HEK293 (cell line): Measurements from ENCODE around the gene ITSN1.

ENCODE experiments used
- CTCF ChIA-PET: fragments of 350-600 bp; formaldehyde crosslinking; extraction: SDS; loops from one replicate; lab custom pipeline; 2021; ENCODE audit warnings: antibody characterized with exemption; lab: Yijun Ruan, JAX
- POLR2A ChIA-PET: fragments of 300-600 bp; formaldehyde crosslinking; extraction: SDS; loops from one replicate; lab custom pipeline; 2020; ENCODE audit warnings: antibody characterized with exemption, inconsistent platforms; lab: Yijun Ruan, JAX
- H3K27ac ChIP-seq: fragments of 200-500 bp; sonication (Bioruptor generic); 2 replicates; pipeline ENCODE4 v1.5.1; 2014; ENCODE audit warnings: low read depth, low read length, control low read depth, inconsistent platforms; ENCODE audit errors: extremely low read depth
- H3K36me3 ChIP-seq, 2 experiments: fragments of 200-500 bp in 1 of 2; sonication (Bioruptor generic) in 1 of 2; 1 replicate in 1 of 2; 2 replicates in 1 of 2; pipeline ENCODE4 v1.5.1; 2014 to 2017; ENCODE audit warnings: inconsistent platforms in 2 of 2, low read length in 2 of 2; ENCODE audit not compliant: control insufficient read depth in 2 of 2, insufficient read depth in 1 of 2
- H3K4me1 ChIP-seq: fragments of 200-500 bp; sonication (Bioruptor generic); 2 replicates; pipeline ENCODE4 v1.5.1; 2014; ENCODE audit warnings: mild to moderate bottlenecking, low read length, inconsistent platforms; ENCODE audit not compliant: control insufficient read depth, insufficient read depth
- H3K4me3 ChIP-seq: 2 replicates; pipeline ENCODE4 v1.5.1; 2011; ENCODE audit warnings: low read depth, mild to moderate bottlenecking, control low read depth, low read length, moderate library complexity
- H3K9me3 ChIP-seq: fragments of 200-500 bp; sonication (Bioruptor generic); 2 replicates; pipeline ENCODE4 v1.5.1; 2014; ENCODE audit warnings: low read depth, low read length, inconsistent platforms; ENCODE audit not compliant: control insufficient read depth, insufficient read depth
- GLIS1 ChIP-seq: fragments of 450-650 bp; formaldehyde crosslinking; IDR thresholded peaks from 2 replicates; pipeline ENCODE4 v1.5.1; 2016; ENCODE audit warnings: missing biosample characterization, missing genetic modification characterization
- HOXC10 ChIP-seq: sonication (generic); formaldehyde crosslinking; IDR thresholded peaks from 2 replicates; pipeline ENCODE4 v1.8.1; 2023; ENCODE audit warnings: mild to moderate bottlenecking, missing genetic modification reagents
- PBX3 ChIP-seq: sonication (generic); formaldehyde crosslinking; IDR thresholded peaks from 2 replicates; pipeline ENCODE4 v1.8.1; 2022; ENCODE audit warnings: mild to moderate bottlenecking, moderate library complexity, missing genetic modification reagents
- PRDM2 ChIP-seq: fragments of 450-650 bp; formaldehyde crosslinking; IDR thresholded peaks from 2 replicates; pipeline ENCODE4 v1.5.1; 2016; ENCODE audit warnings: missing biosample characterization, missing genetic modification characterization, borderline replicate concordance
- SP3 ChIP-seq: fragments of 450-650 bp; formaldehyde crosslinking; IDR thresholded peaks from 2 replicates; pipeline ENCODE4 v1.5.1; 2016; ENCODE audit warnings: missing biosample characterization, missing genetic modification characterization
- SP7 ChIP-seq: fragments of 450-650 bp; formaldehyde crosslinking; IDR thresholded peaks from 2 replicates; pipeline ENCODE4 v1.5.1; 2016; ENCODE audit warnings: missing biosample characterization, missing genetic modification characterization
- TSHZ1 ChIP-seq: fragments of 450-650 bp; formaldehyde crosslinking; IDR thresholded peaks from 2 replicates; pipeline ENCODE4 v1.5.1; 2016; ENCODE audit warnings: missing biosample characterization, missing genetic modification characterization, borderline replicate concordance
- ZBTB17 ChIP-seq: fragments of 450-650 bp; formaldehyde crosslinking; IDR thresholded peaks from 2 replicates; pipeline ENCODE4 v1.5.1; 2016; ENCODE audit warnings: missing biosample characterization, missing genetic modification characterization
- ZBTB8A ChIP-seq: fragments of 450-650 bp; formaldehyde crosslinking; IDR thresholded peaks from 2 replicates; pipeline ENCODE4 v1.5.1; 2016; ENCODE audit warnings: missing biosample characterization, missing genetic modification characterization
- ZFHX2 ChIP-seq: fragments of 450-650 bp; formaldehyde crosslinking; conservative IDR thresholded peaks from 2 replicates; pipeline ENCODE4 v1.5.1; 2016; ENCODE audit warnings: missing biosample characterization, missing genetic modification characterization
- ZFP37 ChIP-seq: fragments of 450-650 bp; formaldehyde crosslinking; IDR thresholded peaks from 2 replicates; pipeline ENCODE4 v1.5.1; 2016; ENCODE audit warnings: missing biosample characterization, missing genetic modification characterization
- ZNF138 ChIP-seq: fragments of 450-650 bp; formaldehyde crosslinking; IDR thresholded peaks from 2 replicates; pipeline ENCODE4 v1.5.1; 2016; ENCODE audit warnings: missing biosample characterization, missing genetic modification characterization, borderline replicate concordance
- ZNF184 ChIP-seq: fragments of 450-650 bp; IDR thresholded peaks from 2 replicates; pipeline ENCODE4 v1.5.1; 2018; ENCODE audit warnings: missing biosample characterization, mild to moderate bottlenecking, missing genetic modification characterization
- ZNF19 ChIP-seq: fragments of 450-650 bp; formaldehyde crosslinking; IDR thresholded peaks from 2 replicates; pipeline ENCODE4; 2016; ENCODE audit warnings: missing biosample characterization, missing genetic modification characterization, low read depth
- ZNF2 ChIP-seq: fragments of 450-650 bp; formaldehyde crosslinking; IDR thresholded peaks from 2 replicates; pipeline ENCODE4 v1.5.1; 2016; ENCODE audit warnings: missing biosample characterization, missing genetic modification characterization
- ZNF366 ChIP-seq: fragments of 450-650 bp; formaldehyde crosslinking; conservative IDR thresholded peaks from 2 replicates; pipeline ENCODE4 v1.5.1; 2016; ENCODE audit warnings: missing biosample characterization, missing genetic modification characterization
- ZNF391 ChIP-seq: fragments of 450-650 bp; formaldehyde crosslinking; IDR thresholded peaks from 2 replicates; pipeline ENCODE4 v1.5.1; 2016; ENCODE audit warnings: low read depth, missing biosample characterization, missing genetic modification characterization, borderline replicate concordance
- ZNF398 ChIP-seq: fragments of 450-650 bp; formaldehyde crosslinking; IDR thresholded peaks from 2 replicates; pipeline ENCODE4 v1.5.1; 2017; ENCODE audit warnings: missing biosample characterization, missing genetic modification characterization
- ZNF549 ChIP-seq: fragments of 450-650 bp; IDR thresholded peaks from 2 replicates; pipeline ENCODE4 v1.5.1; 2018; ENCODE audit warnings: missing biosample characterization, missing genetic modification characterization, mild to moderate bottlenecking, inconsistent platforms, moderate library complexity
- ZNF621 ChIP-seq: fragments of 450-650 bp; formaldehyde crosslinking; IDR thresholded peaks from 2 replicates; pipeline ENCODE4 v1.5.1; 2017; ENCODE audit warnings: missing biosample characterization, missing genetic modification characterization
- ZNF664 ChIP-seq: fragments of 450-650 bp; formaldehyde crosslinking; IDR thresholded peaks from 2 replicates; pipeline ENCODE4 v1.5.1; 2016; ENCODE audit warnings: missing biosample characterization, missing genetic modification characterization
- ZNF76 ChIP-seq: fragments of 450-650 bp; formaldehyde crosslinking; IDR thresholded peaks from 2 replicates; pipeline ENCODE4; 2016; ENCODE audit warnings: low read depth, missing biosample characterization, missing genetic modification characterization, borderline replicate concordance
- ZSCAN16 ChIP-seq: fragments of 450-650 bp; formaldehyde crosslinking; IDR thresholded peaks from 2 replicates; pipeline ENCODE4 v1.5.1; 2016; ENCODE audit warnings: missing biosample characterization, missing genetic modification characterization

Gene ITSN1

GRCh38 chr21:33670076-33670978 is 28.0 kb downstream of the ITSN1 start:
- ChIA-PET CTCF (interaction anchor here (0.7 to 1.0 kb wide), 3 partner anchors 11 to 120 kb away, joined by 3 to 4 read pairs (median 3); no protein-coding TSS in a partner anchor), POLR2A (interaction anchor here (0.6 kb wide), 1 partner anchor 54 kb away, joined by 3 read pairs; no protein-coding TSS in a partner anchor)
- Histone ChIP-seq H3K4me3 (no peak overlapping the region), H3K27ac (no peak overlapping the region), H3K9me3 (no peaks in the 10 kb centered on the region), H3K4me1 (0 out of 2 replicates have a peak, but pooled peaks cover 2% of the 10 kb centered on the region), H3K36me3 (no peaks in the 10 kb centered on the region; a peak in 1 of 3 replicates)
- TF ChIP-seq GLIS1 (tag by site-specific recombination) (peak; percentile 41; the same call in 1 of the 2 replicates), PRDM2 (tag by site-specific recombination) (no peak), PBX3 (CRISPR knock-in tag) (no peak), ZNF398 (no peak), ZBTB17 (tag by site-specific recombination) (peak; percentile 42; the same call in 1 of the 2 replicates), ZNF138 (tag by site-specific recombination) (no peak), ZFHX2 (tag by site-specific recombination) (0 out of 2 replicates have a peak, but pooled peaks have one; percentile 11), ZNF391 (tag by site-specific recombination) (no peak), ZSCAN16 (tag by site-specific recombination) (no peak), ZBTB8A (tag by site-specific recombination) (no peak), ZNF549 (tag by site-specific recombination) (no peak), ZNF366 (no peak), ZNF184 (tag by site-specific recombination) (no peak), HOXC10 (CRISPR knock-in tag) (no peak), ZNF76 (tag by site-specific recombination) (no peak), ZNF19 (no peak), ZNF664 (tag by site-specific recombination) (no peak), ZNF2 (tag by site-specific recombination) (no peak), SP7 (tag by site-specific recombination) (peak; percentile 44; the same call in 1 of the 2 replicates), ZNF621 (no peak), TSHZ1 (tag by site-specific recombination) (no peak), ZFP37 (tag by site-specific recombination) (no peak), SP3 (no peak)
